ENCODE data around the gene PSMA7. TPM values are rescaled to one million over a fixed set of nuclear protein-coding genes. Genes with fewer than 3 reads are reported as not detected.

PSMA7 gene
- total RNA-seq, 1 experiment from 2014 or later: 362 TPM

GRCh38 chr20:62170536-62170935, 27.3 kb upstream of the PSMA7 start:
- no peak for TF ChIP-seq CTCF (IDR thresholded peaks at IDR 0.05; ENCODE audit: unreplicated experiment)
- Mint-ChIP-seq H3K36me3 (ENCODE audit: insufficient read depth, unreplicated experiment) (peaks cover 78% of the 10 kb centered on the region), H3K27ac (ENCODE audit: low read depth, unreplicated experiment) (no peak overlapping the region), H3K27me3 (ENCODE audit: insufficient read depth, unreplicated experiment) (no peaks in the 10 kb centered on the region), H3K4me3 (ENCODE audit: unreplicated experiment) (no peak overlapping the region), H3K9me3 (ENCODE audit: unreplicated experiment) (no peaks in the 10 kb centered on the region), H3K4me1 (ENCODE audit: insufficient read depth, unreplicated experiment) (no peaks in the 10 kb centered on the region)
- intact Hi-C loops (cut with micrococcal nuclease): no loop called here
- DNase-seq (ENCODE audit: unreplicated experiment): no peak
- ChIA-PET POLR2A (interaction anchor here (1.9 kb wide), 1 partner anchor 13 kb away, joined by 7 read pairs; the partner anchor contains the start of gene MTG2), CTCF (interaction anchor here (1.2 kb wide), 1 partner anchor 330 kb away, joined by 3 read pairs; no protein-coding TSS in a partner anchor)
- BruUV-seq (replicated peaks): no TSS peak

- H3K4me1 Mint-ChIP-seq (ENCODE audit: insufficient read depth, unreplicated experiment): no peaks in the 10 kb centered on the region
- ChIA-PET CTCF (interaction anchor here (0.6 kb wide), 1 partner anchor 20 kb away, joined by 3 read pairs; no protein-coding TSS in a partner anchor), POLR2A (interaction anchor here (0.6 kb wide), 1 partner anchor 58 kb away, joined by 3 read pairs; no protein-coding TSS in a partner anchor)
- no peak for TF ChIP-seq CTCF (IDR thresholded peaks at IDR 0.05; ENCODE audit: unreplicated experiment)
- intact Hi-C loops (cut with micrococcal nuclease): no loop called here
- H3K27ac Mint-ChIP-seq (ENCODE audit: low read depth, unreplicated experiment): no peak overlapping the region
- no peak for DNase-seq (ENCODE audit: unreplicated experiment)
- no TSS peak for BruUV-seq (replicated peaks)
- H3K36me3 Mint-ChIP-seq (ENCODE audit: insufficient read depth, unreplicated experiment): peaks cover 75% of the 10 kb centered on the region
- no peak overlapping the region for H3K4me3 Mint-ChIP-seq (ENCODE audit: unreplicated experiment)
- no peaks in the 10 kb centered on the region for H3K9me3 Mint-ChIP-seq (ENCODE audit: unreplicated experiment)
- H3K27me3 Mint-ChIP-seq (ENCODE audit: insufficient read depth, unreplicated experiment): no peaks in the 10 kb centered on the region
Measured at GRCh38 chr20:62168890-62169435, 25.8 kb upstream of the PSMA7 start.

GRCh38 chr20:62168061-62168460, 24.9 kb upstream of the PSMA7 start:
- H3K36me3 Mint-ChIP-seq (ENCODE audit: insufficient read depth, unreplicated experiment): peaks cover 66% of the 10 kb centered on the region

GRCh38 chr20:62167474-62167873, 24.3 kb upstream of the PSMA7 start:
- Mint-ChIP-seq H3K9me3 (ENCODE audit: unreplicated experiment) (no peaks in the 10 kb centered on the region), H3K36me3 (ENCODE audit: insufficient read depth, unreplicated experiment) (peaks cover 62% of the 10 kb centered on the region), H3K27me3 (ENCODE audit: insufficient read depth, unreplicated experiment) (no peaks in the 10 kb centered on the region), H3K4me1 (ENCODE audit: insufficient read depth, unreplicated experiment) (no peaks in the 10 kb centered on the region), H3K27ac (ENCODE audit: low read depth, unreplicated experiment) (no peak overlapping the region), H3K4me3 (ENCODE audit: unreplicated experiment) (no peak overlapping the region)
- intact Hi-C loops (cut with micrococcal nuclease): no loop called here
- ChIA-PET POLR2A (interaction anchor here (0.6 to 0.9 kb wide), 2 partner anchors 15 to 67 kb away, joined by 4 to 5 read pairs; no protein-coding TSS in a partner anchor), CTCF (interaction anchor here (0.6 kb wide), 1 partner anchor 38 kb away, joined by 4 read pairs; no protein-coding TSS in a partner anchor)
- no TSS peak for BruUV-seq (replicated peaks)
- no peak for TF ChIP-seq CTCF (IDR thresholded peaks at IDR 0.05; ENCODE audit: unreplicated experiment)
- DNase-seq (ENCODE audit: unreplicated experiment): no peak

More at GRCh38 chr20:62168061-62168460, 24.9 kb upstream of the PSMA7 start:
- CTCF ChIA-PET: no interaction called here
- Mint-ChIP-seq H3K9me3 (ENCODE audit: unreplicated experiment) (no peaks in the 10 kb centered on the region), H3K27ac (ENCODE audit: low read depth, unreplicated experiment) (no peak overlapping the region), H3K4me1 (ENCODE audit: insufficient read depth, unreplicated experiment) (no peaks in the 10 kb centered on the region), H3K4me3 (ENCODE audit: unreplicated experiment) (no peak overlapping the region), H3K27me3 (ENCODE audit: insufficient read depth, unreplicated experiment) (no peaks in the 10 kb centered on the region)
- BruUV-seq (replicated peaks): no TSS peak
- intact Hi-C loops (cut with micrococcal nuclease): no loop called here
- POLR2A ChIA-PET: interaction anchor here (0.9 kb wide), 1 partner anchor 14 kb away, joined by 5 read pairs; no protein-coding TSS in a partner anchor
- TF ChIP-seq CTCF (IDR thresholded peaks at IDR 0.05; ENCODE audit: unreplicated experiment): no peak
- DNase-seq (ENCODE audit: unreplicated experiment): no peak
